H1 (cell line): Measurements from ENCODE around the gene FNDC10. TPM values are rescaled to one million over a fixed set of nuclear protein-coding genes. Genes with fewer than 3 reads are reported as not detected.

ENCODE experiments used
- CREB1 ChIP-seq: IDR thresholded peaks from 2 replicates; pipeline ENCODE4 v1.6.1; 2012; ENCODE audit warnings: inconsistent platforms
- POLR2AphosphoS5 ChIP-seq: IDR thresholded peaks from 2 replicates; pipeline ENCODE4 v1.6.1; 2011; ENCODE audit warnings: low read depth, low read length
- SIRT6 ChIP-seq: IDR thresholded peaks from one replicate; pipeline ENCODE4 v1.7.1; 2012; ENCODE audit warnings: low read length, inconsistent platforms
- TAF1 ChIP-seq: IDR thresholded peaks from 2 replicates; pipeline ENCODE4 v1.6.1; 2011; ENCODE audit warnings: mild to moderate bottlenecking, low read depth, low read length
- polyA plus RNA-seq, 7 experiments: library from polyadenylated mRNA; depleted of rRNA in 3 of 7; stranded (reverse) in 5 of 7; unstranded in 2 of 7; fragments of >200 nt in 5 of 7; fragments of 200-250 nt in 2 of 7; gene quantifications; 1 replicate in 5 of 7; 2 replicates in 1 of 7; 4 replicates in 1 of 7; pipeline versions ENCODE4 v1.2.1 to v1.2.3, GENCODE V29; 2011 to 2013; ENCODE audit warnings: missing spikeins in 2 of 7, mixed read lengths in 2 of 7
- total RNA-seq: library from RNA; stranded (reverse); fragmentation: NEBNext Ultra II Directional; extraction: Animal tissue kit (Norgen Biotek cat#: 25700); gene quantifications from 2 replicates; pipeline ENCODE4 v1.2.1, GENCODE V29; 2021
- TF ChIP-seq, protein P1 (sequence below): IDR thresholded peaks from 2 replicates; pipeline ENCODE4 v1.6.1; 2011; ENCODE audit warnings: low read length, improper control_type of control experiment

The FNDC10 gene
- total and polyA plus RNA-seq, 2 of the 8 experiments (the other 6 are each of a cell fraction or from before 2014, with no cell fraction given), result 19.0 to 21.8 TPM

DNA sequence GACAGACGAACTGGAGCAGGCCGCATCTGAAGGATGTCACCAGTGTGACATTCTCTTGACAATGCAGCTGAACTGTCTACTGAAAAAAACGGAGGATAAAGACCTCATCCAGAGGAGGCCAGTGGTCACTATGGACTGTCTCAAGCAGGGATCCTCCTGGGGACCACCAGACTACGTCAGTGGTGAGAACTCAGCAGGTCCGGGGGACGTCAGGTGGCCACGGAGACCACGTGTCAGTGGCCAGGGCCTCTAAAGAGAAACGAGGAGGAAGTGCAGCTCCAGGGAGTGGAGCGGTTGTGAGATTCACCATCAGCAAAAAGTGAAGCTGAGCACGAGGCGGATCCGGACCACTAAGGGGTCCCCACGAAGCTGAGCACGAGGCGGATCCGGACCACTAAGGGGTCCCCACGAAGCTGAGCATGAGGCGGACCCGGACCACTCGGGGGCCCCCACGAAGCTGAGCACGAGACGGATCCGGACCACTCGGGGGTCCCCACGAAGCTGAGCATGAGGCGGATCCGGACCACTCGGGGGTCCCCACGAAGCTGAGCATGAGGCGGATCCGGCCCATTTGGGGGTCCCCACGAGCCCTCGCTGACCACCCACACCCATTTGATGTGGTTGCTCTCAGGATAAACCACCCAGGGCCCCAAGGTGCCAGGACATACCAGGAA lies 46.0 kb downstream of the FNDC10 start (continued):
- TF ChIP-seq POLR2AphosphoS5 (no peak), TAF1 (no peak), SIRT6 (no peak), CREB1 (no peak)
- TF ChIP-seq, protein P1, sequence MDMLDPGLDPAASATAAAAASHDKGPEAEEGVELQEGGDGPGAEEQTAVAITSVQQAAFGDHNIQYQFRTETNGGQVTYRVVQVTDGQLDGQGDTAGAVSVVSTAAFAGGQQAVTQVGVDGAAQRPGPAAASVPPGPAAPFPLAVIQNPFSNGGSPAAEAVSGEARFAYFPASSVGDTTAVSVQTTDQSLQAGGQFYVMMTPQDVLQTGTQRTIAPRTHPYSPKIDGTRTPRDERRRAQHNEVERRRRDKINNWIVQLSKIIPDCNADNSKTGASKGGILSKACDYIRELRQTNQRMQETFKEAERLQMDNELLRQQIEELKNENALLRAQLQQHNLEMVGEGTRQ, result no peak
